ENCODE measurements around the gene TULP1.

DNA sequence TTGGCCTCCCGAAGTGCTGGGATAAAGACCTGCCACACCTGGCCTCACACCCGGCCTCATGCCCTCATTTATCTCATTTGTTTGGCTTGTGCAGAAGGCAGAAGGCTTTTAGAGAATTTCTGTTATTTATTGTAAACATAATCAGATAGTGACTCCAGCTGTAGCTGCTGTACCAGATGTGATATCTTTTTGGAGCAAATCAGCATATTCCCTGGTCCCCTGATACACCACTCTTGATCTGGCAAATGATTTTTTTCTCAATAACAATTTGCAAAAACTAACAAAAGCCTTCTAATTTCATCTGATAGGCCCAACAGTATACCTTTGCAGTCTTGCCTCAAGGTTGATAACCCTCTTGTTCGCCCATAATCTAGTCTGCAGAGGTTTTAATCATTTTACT, 26.5 kb upstream of the TULP1 start:
- TF ChIP-seq, protein P1, sequence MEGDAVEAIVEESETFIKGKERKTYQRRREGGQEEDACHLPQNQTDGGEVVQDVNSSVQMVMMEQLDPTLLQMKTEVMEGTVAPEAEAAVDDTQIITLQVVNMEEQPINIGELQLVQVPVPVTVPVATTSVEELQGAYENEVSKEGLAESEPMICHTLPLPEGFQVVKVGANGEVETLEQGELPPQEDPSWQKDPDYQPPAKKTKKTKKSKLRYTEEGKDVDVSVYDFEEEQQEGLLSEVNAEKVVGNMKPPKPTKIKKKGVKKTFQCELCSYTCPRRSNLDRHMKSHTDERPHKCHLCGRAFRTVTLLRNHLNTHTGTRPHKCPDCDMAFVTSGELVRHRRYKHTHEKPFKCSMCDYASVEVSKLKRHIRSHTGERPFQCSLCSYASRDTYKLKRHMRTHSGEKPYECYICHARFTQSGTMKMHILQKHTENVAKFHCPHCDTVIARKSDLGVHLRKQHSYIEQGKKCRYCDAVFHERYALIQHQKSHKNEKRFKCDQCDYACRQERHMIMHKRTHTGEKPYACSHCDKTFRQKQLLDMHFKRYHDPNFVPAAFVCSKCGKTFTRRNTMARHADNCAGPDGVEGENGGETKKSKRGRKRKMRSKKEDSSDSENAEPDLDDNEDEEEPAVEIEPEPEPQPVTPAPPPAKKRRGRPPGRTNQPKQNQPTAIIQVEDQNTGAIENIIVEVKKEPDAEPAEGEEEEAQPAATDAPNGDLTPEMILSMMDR (IDR thresholded peaks at IDR 0.05; ENCODE audit: control extremely low read depth in 1 of 3, insufficient read depth in 1 of 3, low read depth in 1 of 3, low read length in 3 of 3), result no peak
- TF ChIP-seq YY1 (IDR thresholded peaks at IDR 0.05; ENCODE audit: low read depth, low read length) (no peak), TBP (IDR thresholded peaks at IDR 0.05; ENCODE audit: low read depth, low read length) (no peak)
